MM.1S (cell line): ENCODE data around the gene REXO4.
A peak's percentile ranks its signal among the peaks of the same experiment; 100 is the strongest.
"Not testable (repeated sequence)": the region's sequence is repeated elsewhere in the genome, so short reads cannot be mapped to it uniquely, and the experiment has no call there.

Experiments used
- DNase-seq: peaks from one replicate; pipeline ENCODE4 v3.0.0-alpha.2; 2015
- H2AFZ ChIP-seq: fragments of 300-600 bp; sonication (generic); 2 replicates; pipeline ENCODE4 v1.6.0; 2016; ENCODE audit warnings: antibody characterized with exemption, low read length
- H3F3A ChIP-seq: fragments of 300-600 bp; sonication (generic); 2 replicates; pipeline ENCODE4 v1.6.1; 2016; ENCODE audit warnings: mild to moderate bottlenecking, antibody characterized with exemption, low read length, moderate library complexity, mixed read lengths; ENCODE audit not compliant: insufficient read depth
- H3K27ac ChIP-seq: fragments of 300-600 bp; sonication (generic); 2 replicates; pipeline ENCODE4 v1.5.1; 2016; ENCODE audit warnings: mild to moderate bottlenecking, low read length
- H3K27me3 ChIP-seq: fragments of 300-600 bp; sonication (generic); replicated peaks from 2 replicates; pipeline ENCODE4 v1.6.0; 2016; ENCODE audit warnings: low read length; ENCODE audit not compliant: insufficient read depth
- H3K36me3 ChIP-seq: fragments of 300-600 bp; sonication (generic); replicated peaks from 2 replicates; pipeline ENCODE4 v1.6.1; 2016; ENCODE audit warnings: mild to moderate bottlenecking, low read length, mixed read lengths; ENCODE audit not compliant: insufficient read depth
- H3K4me1 ChIP-seq: fragments of 300-600 bp; sonication (generic); 2 replicates; pipeline ENCODE4 v1.6.1; 2016; ENCODE audit warnings: low read length, mixed read lengths
- H3K4me2 ChIP-seq: fragments of 300-600 bp; sonication (generic); 2 replicates; pipeline ENCODE4 v1.6.0; 2016; ENCODE audit warnings: low read depth, low read length
- H3K4me3 ChIP-seq: fragments of 300-600 bp; sonication (generic); 2 replicates; pipeline ENCODE4 v1.5.1; 2016; ENCODE audit warnings: low read length, mixed read lengths
- H3K79me2 ChIP-seq: fragments of 300-600 bp; sonication (generic); 2 replicates; pipeline ENCODE4 v1.6.1; 2016; ENCODE audit warnings: mixed run types, low read length, mixed read lengths
- H3K9ac ChIP-seq: fragments of 300-600 bp; sonication (generic); 2 replicates; pipeline ENCODE4 v1.6.1; 2016; ENCODE audit warnings: low read length, mixed read lengths
- H3K9me2 ChIP-seq: fragments of 300-600 bp; sonication (generic); replicated peaks from 2 replicates; pipeline ENCODE4 v1.6.1; 2016; ENCODE audit warnings: mild to moderate bottlenecking, low read length, mixed read lengths; ENCODE audit not compliant: insufficient read depth
- H3K9me3 ChIP-seq: fragments of 300-600 bp; sonication (generic); replicated peaks from 2 replicates; pipeline ENCODE4 v1.6.1; 2016; ENCODE audit warnings: mild to moderate bottlenecking, low read length, mixed read lengths; ENCODE audit not compliant: insufficient read depth
- H4K20me1 ChIP-seq: fragments of 300-600 bp; sonication (generic); 2 replicates; pipeline ENCODE4 v1.6.1; 2016; ENCODE audit warnings: mild to moderate bottlenecking, low read length, moderate library complexity, mixed read lengths; ENCODE audit not compliant: insufficient read depth
- CTCF ChIP-seq: fragments of 300-600 bp; sonication (generic); IDR thresholded peaks from 2 replicates; pipeline ENCODE4 v1.5.1; 2016; ENCODE audit warnings: antibody characterized with exemption, low read length, mixed read lengths
- EZH2 ChIP-seq: fragments of 300-600 bp; sonication (generic); optimal IDR thresholded peaks from 2 replicates; pipeline ENCODE3; 2017; ENCODE audit warnings: low read depth, mild to moderate bottlenecking, antibody characterized with exemption, low read length, mixed read lengths
- EZH2phosphoT487 ChIP-seq: fragments of 300-600 bp; sonication (generic); IDR thresholded peaks from 2 replicates; pipeline ENCODE4 v1.6.1; 2018; ENCODE audit warnings: antibody characterized with exemption, low read length

REXO4 gene

GRCh38 chr9:133396952-133397351 lies 20.9 kb downstream of the REXO4 start:
- Histone ChIP-seq H3K9me3 (no peaks in the 10 kb centered on the region), H3K4me1 (no peaks in the 10 kb centered on the region), H3F3A (no peaks in the 10 kb centered on the region), H4K20me1 (no peaks in the 10 kb centered on the region), H2AFZ (no peak overlapping the region), H3K4me2 (no peak overlapping the region), H3K9me2 (no peaks in the 10 kb centered on the region), H3K79me2 (no peaks in the 10 kb centered on the region), H3K4me3 (no peak overlapping the region), H3K36me3 (no peaks in the 10 kb centered on the region), H3K27ac (no peak overlapping the region), H3K27me3 (peaks cover 45% of the 10 kb centered on the region), H3K9ac (no peak overlapping the region)
- peak; percentile 23; the same call in 1 of the 2 replicates for TF ChIP-seq CTCF
- TF ChIP-seq EZH2 = no peak
- no peak for TF ChIP-seq EZH2phosphoT487
- no peak for DNase-seq

- H3K9me2 ChIP-seq = no peaks in the 10 kb centered on the region
- no peak for DNase-seq
- no peaks in the 10 kb centered on the region for H3K36me3 ChIP-seq
- no peaks in the 10 kb centered on the region for H3F3A ChIP-seq
- no peak overlapping the region for H2AFZ ChIP-seq
- no peak for TF ChIP-seq EZH2phosphoT487
- TF ChIP-seq CTCF = no peak
- no peak for TF ChIP-seq EZH2
- H3K4me2 ChIP-seq = no peak overlapping the region
- no peaks in the 10 kb centered on the region for H3K4me1 ChIP-seq
- H3K4me3 ChIP-seq = no peak overlapping the region
- peaks cover 58% of the 10 kb centered on the region for H3K27me3 ChIP-seq
- H4K20me1 ChIP-seq = no peaks in the 10 kb centered on the region
- H3K9ac ChIP-seq = no peak overlapping the region
- no peak overlapping the region for H3K27ac ChIP-seq
- no peaks in the 10 kb centered on the region for H3K79me2 ChIP-seq
- H3K9me3 ChIP-seq = no peaks in the 10 kb centered on the region
These were observed 23.0 kb downstream of the REXO4 start for GRCh38 chr9:133394687-133395271.

DNA sequence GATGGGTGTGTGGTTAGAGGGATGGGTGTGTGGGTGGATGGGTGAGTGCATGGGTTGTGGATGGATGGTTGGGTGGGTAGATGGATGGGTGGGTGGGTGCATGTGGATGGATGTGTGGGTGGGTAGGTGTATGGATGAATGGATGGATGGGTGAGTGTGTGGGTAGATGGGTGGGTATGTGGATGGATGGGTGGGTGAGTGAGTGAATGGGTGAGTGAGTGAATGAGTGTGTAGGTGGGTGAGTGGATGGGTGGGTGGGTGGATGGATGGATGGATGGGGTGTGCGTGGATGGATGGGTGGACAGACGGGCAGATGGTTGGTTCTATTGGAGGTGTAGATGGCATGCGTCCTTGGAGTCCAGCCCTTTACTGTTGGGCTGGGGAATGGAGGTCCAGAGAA lies 24.4 kb downstream of the REXO4 start:
- Histone ChIP-seq H3K27ac (no peak overlapping the region), H3K9ac (no peak overlapping the region), H3K9me3 (no peaks in the 10 kb centered on the region), H3K27me3 (peaks cover 67% of the 10 kb centered on the region), H3K4me1 (no peaks in the 10 kb centered on the region), H3K9me2 (no peaks in the 10 kb centered on the region), H4K20me1 (no peaks in the 10 kb centered on the region), H3F3A (no peaks in the 10 kb centered on the region), H3K4me2 (no peak overlapping the region), H2AFZ (no peak overlapping the region), H3K36me3 (no peaks in the 10 kb centered on the region), H3K79me2 (no peaks in the 10 kb centered on the region), H3K4me3 (no peak overlapping the region)
- no peak for DNase-seq
- no peak for TF ChIP-seq EZH2phosphoT487
- TF ChIP-seq EZH2 = no peak
- TF ChIP-seq CTCF = no peak

GRCh38 chr9:133392308-133392707 lies 25.5 kb downstream of the REXO4 start:
- H3K9ac ChIP-seq, H3K9me2 ChIP-seq, H2AFZ ChIP-seq, H3K9me3 ChIP-seq, DNase-seq, H3K79me2 ChIP-seq, H3K36me3 ChIP-seq, H3K4me1 ChIP-seq, H4K20me1 ChIP-seq, H3K4me2 ChIP-seq, H3K27ac ChIP-seq, H3F3A ChIP-seq, H3K4me3 ChIP-seq: not testable (repeated sequence)
- peaks cover 68% of the 10 kb centered on the region for H3K27me3 ChIP-seq

DNA sequence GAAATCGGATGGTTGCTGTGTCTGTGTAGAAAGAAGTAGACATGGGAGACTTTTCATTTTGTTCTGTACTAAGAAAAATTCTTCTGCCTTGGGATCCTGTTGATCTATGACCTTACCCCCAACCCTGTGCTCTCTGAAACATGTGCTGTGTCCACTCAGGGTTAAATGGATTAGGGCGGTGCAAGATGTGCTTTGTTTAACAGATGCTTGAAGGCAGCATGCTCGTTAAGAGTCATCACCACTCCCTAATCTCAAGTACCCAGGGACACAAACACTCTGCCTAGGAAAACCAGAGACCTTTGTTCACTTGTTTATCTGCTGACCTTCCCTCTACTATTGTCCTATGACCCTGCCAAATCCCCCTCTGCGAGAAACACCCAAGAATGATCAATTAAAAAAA lies 26.4 kb downstream of the REXO4 start:
- not testable (repeated sequence) for H3K36me3 ChIP-seq, H3K9ac ChIP-seq, H3K4me1 ChIP-seq, H3K4me3 ChIP-seq, H3F3A ChIP-seq, H3K9me3 ChIP-seq, H3K27ac ChIP-seq, H4K20me1 ChIP-seq, DNase-seq, H3K9me2 ChIP-seq, H3K4me2 ChIP-seq, H2AFZ ChIP-seq, H3K79me2 ChIP-seq
- H3K27me3 ChIP-seq = peaks cover 68% of the 10 kb centered on the region
